K562 (cell line): ENCODE results near the gene PTPN11. TPM values are rescaled to one million over a fixed set of nuclear protein-coding genes. Genes with fewer than 3 reads are reported as not detected.

Source experiments
- DLX4 ChIP-seq: fragments of 250-450 bp; sonication (Bioruptor Pico); IDR thresholded peaks from 2 replicates; pipeline ENCODE4 v1.6.1; 2021; ENCODE audit warnings: mild to moderate bottlenecking
- GABPB1 ChIP-seq: sonication (generic); formaldehyde crosslinking; IDR thresholded peaks from 2 replicates; pipeline ENCODE4 v1.8.0; 2022; ENCODE audit warnings: mild to moderate bottlenecking, missing genetic modification reagents
- KDM5B ChIP-seq: fragments of 200-600 bp; sonication (generic); IDR thresholded peaks from 2 replicates; pipeline ENCODE4 v1.6.1; 2012; ENCODE audit warnings: low read depth, mild to moderate bottlenecking, moderate library complexity, low read length, control low read depth, inconsistent platforms; ENCODE audit not compliant: insufficient replicate concordance
- MGA ChIP-seq: fragments of 450-650 bp; IDR thresholded peaks from 2 replicates; pipeline ENCODE4 v1.6.1; 2016; ENCODE audit warnings: mild to moderate bottlenecking, moderate library complexity
- NR2F6 ChIP-seq: fragments of 450-650 bp; formaldehyde crosslinking; IDR thresholded peaks from 2 replicates; pipeline ENCODE4 v1.4.0; 2020; ENCODE audit warnings: mild to moderate bottlenecking
- RFX5 ChIP-seq: IDR thresholded peaks from 2 replicates; pipeline ENCODE4 v1.6.1; 2011; ENCODE audit warnings: low read depth, mild to moderate bottlenecking, improper control_type of control experiment, low read length
- SLC30A9 ChIP-seq: fragments of 250-450 bp; sonication (Bioruptor Pico); IDR thresholded peaks from 2 replicates; pipeline ENCODE4 v1.8.0; 2022; ENCODE audit warnings: mild to moderate bottlenecking, moderate library complexity
- TCF7L2 ChIP-seq: fragments of 150-350 bp; IDR thresholded peaks from 2 replicates; pipeline ENCODE4 v1.6.1; 2016; ENCODE audit warnings: low read depth, mild to moderate bottlenecking, low read length, moderate library complexity
- THAP12 ChIP-seq: fragments of 250-450 bp; sonication (Bioruptor Pico); IDR thresholded peaks from 2 replicates; pipeline ENCODE4 v1.9.0; 2021; ENCODE audit warnings: mild to moderate bottlenecking, inconsistent platforms
- U2AF1 ChIP-seq: fragments of 200-400 bp; formaldehyde crosslinking; optimal IDR thresholded peaks from 2 replicates; pipeline ENCODE3; 2017; ENCODE audit warnings: mild to moderate bottlenecking, low read depth, low read length, moderate library complexity
- ZBTB2 ChIP-seq: fragments of 450-650 bp; IDR thresholded peaks from 2 replicates; pipeline ENCODE4 v1.6.1; 2016; ENCODE audit warnings: antibody characterized with exemption
- polyA plus RNA-seq, 8 experiments: library from polyadenylated mRNA; depleted of rRNA in 4 of 8; stranded (reverse) in 5 of 8; unstranded in 3 of 8; fragments of >200 nt; fragmentation: Nextera tagmentation in 2 of 8; fragmentation: Illumina TruSeq in 1 of 8; extraction: Ambion mirVana in 2 of 8; extraction: Trizol in 1 of 8; gene quantifications; 2 replicates each; pipeline versions ENCODE4 v1.2.1 to v1.2.3, GENCODE V29; 2011 to 2014; ENCODE audit warnings: inconsistent platforms in 1 of 8, missing spikeins in 1 of 8
- total RNA-seq, 7 experiments: library from RNA; depleted of rRNA in 6 of 7; stranded (reverse); fragments of >200 nt in 6 of 7; fragmentation: Illumina TruSeq in 2 of 7; extraction: Trizol in 2 of 7; gene quantifications; 2 replicates each; pipeline versions ENCODE4 v1.2.1 to v1.2.3, GENCODE V29; 2011 to 2021; ENCODE audit warnings: low replicate concordance in 1 of 7

The PTPN11 gene
- total and polyA plus RNA-seq, 9 of the 15 experiments (the other 6 are each of a cell fraction or from before 2014, with no cell fraction given): 22.5 to 126 (median 79.7) TPM

GRCh38 chr12:112418608-112419296 is at the start of gene PTPN11 (continued):
- TF ChIP-seq THAP12 (CRISPR knock-in tag): peak; percentile 40; the same call in 1 of the 2 replicates
- TF ChIP-seq GABPB1 (CRISPR knock-in tag): peak; percentile 91
- TF ChIP-seq MGA: no peak; the same call in 1 of the 2 replicates
- no peak for TF ChIP-seq TCF7L2
- no peak for TF ChIP-seq DLX4 (CRISPR knock-in tag)
- peak; percentile 65 for TF ChIP-seq U2AF1
- peak; percentile 80 for TF ChIP-seq KDM5B
- TF ChIP-seq SLC30A9 (CRISPR knock-in tag): no peak
- no peak for TF ChIP-seq RFX5
- no peak for TF ChIP-seq NR2F6 (CRISPR knock-in tag)
- TF ChIP-seq ZBTB2: no peak
